HFFc6 (cell line): Measurements from ENCODE around the gene INPP5D. TPM values are rescaled to one million over a fixed set of nuclear protein-coding genes. Genes with fewer than 3 reads are reported as not detected.

Experiments used
- DNase-seq: peaks from one replicate; pipeline ENCODE4 v3.0.0-alpha.2; 2018
- H3K27ac Mint-ChIP-seq: 2 replicates; pipeline ENCODE4 v1.8.0; 2020; ENCODE audit warnings: mild to moderate bottlenecking, mixed read lengths
- H3K27me3 Mint-ChIP-seq: 2 replicates; pipeline ENCODE4 v1.8.0; 2021; ENCODE audit warnings: mild to moderate bottlenecking, moderate library complexity, mixed read lengths; ENCODE audit not compliant: insufficient read depth
- H3K36me3 Mint-ChIP-seq: 2 replicates; pipeline ENCODE4 v1.8.0; 2021; ENCODE audit warnings: low read depth, mixed read lengths
- H3K4me1 Mint-ChIP-seq: 2 replicates; pipeline ENCODE4 v1.8.0; 2020; ENCODE audit warnings: low read depth, mixed read lengths
- H3K4me3 Mint-ChIP-seq: 2 replicates; pipeline ENCODE4 v1.8.0; 2020; ENCODE audit warnings: mild to moderate bottlenecking, moderate library complexity, mixed read lengths
- H3K9me3 Mint-ChIP-seq: 2 replicates; pipeline ENCODE4 v1.8.0; 2020; ENCODE audit warnings: mild to moderate bottlenecking, mixed read lengths
- CTCF ChIP-seq: fragments of 200-600 bp; sonication (generic); IDR thresholded peaks from 2 replicates; pipeline ENCODE4 v1.5.0; 2021; ENCODE audit warnings: antibody characterized with exemption, mild to moderate bottlenecking
- total RNA-seq, 6 experiments: library from RNA; stranded (reverse); fragmentation: NEBNext Ultra II Directional; extraction: Animal tissue kit (Norgen Biotek cat#: 25700); gene quantifications; 2 replicates in 1 of 6; 3 replicates in 5 of 6; pipeline ENCODE4 v1.2.3, GENCODE V29; 2021

INPP5D gene
- total RNA-seq, 6 experiments from 2014 or later = 0.19 to 0.66 (median 0.43) TPM; not detected in 1

DNA sequence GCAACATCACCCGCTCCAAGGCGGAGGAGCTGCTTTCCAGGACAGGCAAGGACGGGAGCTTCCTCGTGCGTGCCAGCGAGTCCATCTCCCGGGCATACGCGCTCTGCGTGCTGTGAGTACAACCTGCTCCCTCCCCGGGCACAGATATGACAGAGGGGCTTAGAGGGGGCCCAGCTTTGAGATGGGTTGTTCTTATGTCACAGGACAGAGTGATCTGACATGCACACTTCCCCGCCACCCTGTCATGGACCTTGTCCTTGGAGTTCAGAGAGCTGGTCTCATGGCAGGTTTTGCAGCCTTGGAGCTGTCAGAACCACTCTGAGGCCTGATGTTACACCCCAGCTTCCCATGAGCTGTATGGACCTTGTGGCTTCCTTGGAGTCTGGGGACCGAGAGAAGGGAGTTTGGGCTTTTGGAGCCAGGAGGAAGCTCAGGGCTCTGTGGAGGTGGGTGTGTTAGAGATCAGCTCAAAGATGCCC, 398 bp downstream of the INPP5D start:
- H3K9me3 Mint-ChIP-seq = no peaks in the 10 kb centered on the region

DNA sequence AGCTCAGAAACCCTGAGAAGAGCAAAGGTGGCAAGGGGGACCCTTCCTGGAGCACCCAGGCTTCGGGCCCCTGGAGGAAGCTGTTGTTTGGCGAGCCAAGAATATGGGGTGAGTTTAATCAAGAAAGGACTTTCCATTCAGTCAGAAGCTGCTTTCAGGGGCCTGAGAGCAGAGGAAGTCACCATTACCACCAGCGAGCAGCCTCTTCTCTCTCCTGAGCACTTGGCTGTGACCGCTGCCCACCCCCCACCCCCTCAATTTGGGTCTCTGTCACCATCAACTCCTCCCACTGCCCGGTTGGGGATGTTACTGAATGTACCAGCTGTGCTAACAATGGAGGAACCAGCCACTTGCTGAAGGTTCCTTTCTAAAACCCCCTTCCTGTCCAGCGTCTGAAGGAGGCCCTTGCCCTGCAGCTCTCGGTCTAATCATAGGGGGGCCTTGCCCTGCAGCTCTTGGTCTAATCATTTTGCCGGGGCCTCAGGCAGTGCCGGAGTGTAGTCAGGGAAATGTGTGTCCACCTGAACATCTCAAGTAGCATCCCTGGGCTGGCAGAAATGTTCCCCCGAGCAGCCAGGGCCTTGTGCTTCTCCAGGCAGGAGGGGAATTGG, 943 bp downstream of the INPP5D start:
- Mint-ChIP-seq H3K27ac (no peak overlapping the region), H3K9me3 (no peaks in the 10 kb centered on the region), H3K4me3 (no peak overlapping the region), H3K36me3 (no peaks in the 10 kb centered on the region), H3K4me1 (no peaks in the 10 kb centered on the region), H3K27me3 (peaks cover 24% of the 10 kb centered on the region)
- no peak for TF ChIP-seq CTCF
- DNase-seq = no peak

More for the DNA sequence above, 398 bp downstream of the INPP5D start:
- DNase-seq = no peak
- H3K4me3 Mint-ChIP-seq = no peak overlapping the region
- TF ChIP-seq CTCF = no peak
- H3K27me3 Mint-ChIP-seq = peaks cover 24% of the 10 kb centered on the region
- H3K4me1 Mint-ChIP-seq = no peaks in the 10 kb centered on the region
- no peak overlapping the region for H3K27ac Mint-ChIP-seq
- H3K36me3 Mint-ChIP-seq = no peaks in the 10 kb centered on the region

DNA sequence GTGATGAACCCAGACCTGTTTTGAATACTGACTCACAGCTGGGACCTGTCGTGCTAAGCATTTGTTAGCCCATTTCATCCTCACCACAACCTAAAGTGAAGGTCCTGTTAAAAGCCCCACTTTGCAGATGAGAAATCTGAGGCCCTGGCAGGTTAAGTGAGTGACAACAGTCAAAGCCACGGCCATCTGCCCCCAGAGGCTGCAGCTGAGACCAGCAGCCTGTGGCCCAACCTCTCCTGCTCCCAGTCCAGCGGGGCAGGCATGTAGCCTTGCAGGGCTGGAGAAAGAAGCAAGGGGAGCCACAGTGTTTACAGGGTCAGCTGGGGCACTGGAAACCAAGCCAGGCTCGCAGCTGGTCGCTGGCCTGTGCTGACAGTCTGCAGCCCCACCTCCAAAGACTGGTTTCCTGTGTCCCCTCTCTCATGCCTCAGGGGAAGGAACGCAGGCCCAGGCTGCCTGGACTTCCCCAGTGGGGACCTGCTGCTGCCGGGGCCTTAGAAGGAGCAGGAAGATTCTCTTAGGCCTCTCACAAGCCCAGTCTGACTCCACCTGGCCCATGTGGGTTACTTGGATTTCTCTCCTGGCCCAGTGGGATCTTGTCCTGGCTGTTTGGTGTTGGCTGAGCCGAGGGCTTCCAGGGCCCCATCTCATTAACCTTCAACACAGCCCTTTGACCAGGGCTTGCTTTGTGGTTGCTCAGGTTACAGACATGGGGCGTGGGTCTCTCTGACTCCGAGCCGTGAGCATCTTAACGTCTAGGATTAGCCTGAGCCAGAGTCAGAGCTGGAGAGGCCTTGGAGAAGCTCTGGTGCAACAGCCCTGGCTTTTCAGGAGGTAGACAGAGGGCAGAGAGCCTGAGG, 1.7 kb downstream of the INPP5D start:
- Mint-ChIP-seq H3K27ac (no peak overlapping the region), H3K4me1 (peaks cover 1% of the 10 kb centered on the region), H3K9me3 (no peaks in the 10 kb centered on the region), H3K27me3 (peaks cover 24% of the 10 kb centered on the region), H3K36me3 (no peaks in the 10 kb centered on the region), H3K4me3 (no peak overlapping the region)
- DNase-seq = no peak
- TF ChIP-seq CTCF = peak; percentile 43

- no peak for DNase-seq
- H3K9me3 Mint-ChIP-seq = no peaks in the 10 kb centered on the region
- H3K4me3 Mint-ChIP-seq = no peak overlapping the region
- peaks cover 8% of the 10 kb centered on the region for H3K4me1 Mint-ChIP-seq
- peaks cover 24% of the 10 kb centered on the region for H3K27me3 Mint-ChIP-seq
- no peak overlapping the region for H3K27ac Mint-ChIP-seq
- no peak for TF ChIP-seq CTCF
- H3K36me3 Mint-ChIP-seq = no peaks in the 10 kb centered on the region
Observed at GRCh38 chr2:233062451-233062850, 2.3 kb downstream of the INPP5D start.

GRCh38 chr2:233062946-233063268, 2.8 kb downstream of the INPP5D start:
- Mint-ChIP-seq H3K36me3 (no peaks in the 10 kb centered on the region), H3K4me3 (no peak overlapping the region), H3K9me3 (no peaks in the 10 kb centered on the region), H3K4me1 (peaks cover 9% of the 10 kb centered on the region), H3K27ac (no peak overlapping the region), H3K27me3 (peaks cover 23% of the 10 kb centered on the region)
- TF ChIP-seq CTCF = no peak
- DNase-seq = no peak
